WTC11 (cell line): Measurements from ENCODE around the gene ZFAND3. TPM values are rescaled to one million over a fixed set of nuclear protein-coding genes. Genes with fewer than 3 reads are reported as not detected.

Source experiments
- ATAC-seq: fragments of 200-7000 bp; cut with Tn5 transposase; 2 replicates; pipeline ENCODE4 v1.10.0; 2021; ENCODE audit warnings: mild to moderate bottlenecking, moderate library complexity
- CTCF ChIA-PET: fragments of 300-600 bp; sonication (Branson Sonifier 250); formaldehyde crosslinking; loops from one replicate; lab custom pipeline; 2021; ENCODE audit warnings: antibody characterized with exemption; lab: Charles Lee
- POLR2A ChIA-PET: fragments of 350-600 bp; sonication (Branson Sonifier 250); formaldehyde crosslinking; loops from one replicate; lab custom pipeline; 2021; ENCODE audit warnings: antibody characterized with exemption; lab: Charles Lee
- DNase-seq: peaks from one replicate; pipeline ENCODE4 v3.0.0; 2021; ENCODE audit warnings: low spot score
- H3K27ac Mint-ChIP-seq: 2 replicates; pipeline ENCODE4 v1.8.0; 2021; ENCODE audit warnings: mixed read lengths
- H3K27me3 Mint-ChIP-seq: 2 replicates; pipeline ENCODE4 v1.8.0; 2021; ENCODE audit warnings: low read depth, mild to moderate bottlenecking, moderate library complexity, mixed read lengths
- H3K36me3 Mint-ChIP-seq: 2 replicates; pipeline ENCODE4 v1.8.0; 2021; ENCODE audit warnings: mixed read lengths
- H3K4me1 Mint-ChIP-seq: 2 replicates; pipeline ENCODE4 v1.8.0; 2022; ENCODE audit warnings: mixed read lengths
- H3K4me3 Mint-ChIP-seq: 2 replicates; pipeline ENCODE4 v1.8.0; 2021; ENCODE audit warnings: mild to moderate bottlenecking, moderate library complexity, mixed read lengths
- H3K9me3 Mint-ChIP-seq: 2 replicates; pipeline ENCODE4 v1.8.0; 2021; ENCODE audit warnings: mixed read lengths
- AFF4 ChIP-seq: sonication (generic); formaldehyde crosslinking; IDR thresholded peaks from 2 replicates; pipeline ENCODE4 v1.8.1; 2023; ENCODE audit warnings: mild to moderate bottlenecking, missing genetic modification reagents, borderline replicate concordance
- CBFB ChIP-seq: sonication (generic); formaldehyde crosslinking; IDR thresholded peaks from 2 replicates; pipeline ENCODE4 v1.8.1; 2022; ENCODE audit warnings: mild to moderate bottlenecking, low read depth, missing genetic modification reagents
- E2F5 ChIP-seq: sonication (generic); formaldehyde crosslinking; IDR thresholded peaks from 2 replicates; pipeline ENCODE4 v1.8.1; 2022; ENCODE audit warnings: mild to moderate bottlenecking, moderate library complexity, missing genetic modification reagents
- FOXP1 ChIP-seq: sonication (generic); formaldehyde crosslinking; IDR thresholded peaks from 2 replicates; pipeline ENCODE4 v1.8.0; 2022; ENCODE audit warnings: missing genetic modification reagents, mild to moderate bottlenecking, moderate library complexity, borderline replicate concordance
- GABPB1 ChIP-seq: sonication (generic); formaldehyde crosslinking; IDR thresholded peaks from 2 replicates; pipeline ENCODE4 v1.8.1; 2023; ENCODE audit warnings: mild to moderate bottlenecking, missing genetic modification reagents
- GTF2I ChIP-seq: fragments of 250-450 bp; sonication (Bioruptor Pico); conservative IDR thresholded peaks from 2 replicates; pipeline ENCODE4 v1.4.0; 2021; ENCODE audit warnings: mild to moderate bottlenecking
- IRF1 ChIP-seq: sonication (generic); formaldehyde crosslinking; IDR thresholded peaks from 2 replicates; pipeline ENCODE4 v1.8.0; 2023; ENCODE audit warnings: missing genetic modification reagents
- NR1H2 ChIP-seq: sonication (generic); formaldehyde crosslinking; IDR thresholded peaks from 2 replicates; pipeline ENCODE4 v1.9.0; 2021; ENCODE audit warnings: mild to moderate bottlenecking, moderate library complexity, missing genetic modification reagents
- NR3C1 ChIP-seq: sonication (generic); formaldehyde crosslinking; conservative IDR thresholded peaks from 2 replicates; pipeline ENCODE4 v1.8.1; 2023; ENCODE audit warnings: low read depth, mild to moderate bottlenecking, missing genetic modification reagents
- RELA ChIP-seq: sonication (generic); formaldehyde crosslinking; IDR thresholded peaks from 2 replicates; pipeline ENCODE4 v1.8.1; 2022; ENCODE audit warnings: missing genetic modification reagents, mild to moderate bottlenecking, borderline replicate concordance
- SOX15 ChIP-seq: fragments of 250-450 bp; sonication (Bioruptor Pico); IDR thresholded peaks from 2 replicates; pipeline ENCODE4 v1.9.0; 2021; ENCODE audit warnings: mild to moderate bottlenecking
- ZNF232 ChIP-seq: sonication (generic); formaldehyde crosslinking; IDR thresholded peaks from 2 replicates; pipeline ENCODE4 v1.8.0; 2022; ENCODE audit warnings: mild to moderate bottlenecking, missing genetic modification reagents
- ZNF263 ChIP-seq: sonication (generic); formaldehyde crosslinking; IDR thresholded peaks from 2 replicates; pipeline ENCODE4 v1.8.1; 2022; ENCODE audit warnings: low read depth, mild to moderate bottlenecking, moderate library complexity, missing genetic modification reagents
- ZNF317 ChIP-seq: sonication (generic); formaldehyde crosslinking; IDR thresholded peaks from 2 replicates; pipeline ENCODE4 v1.8.1; 2023; ENCODE audit warnings: low read depth, mild to moderate bottlenecking, moderate library complexity, missing genetic modification reagents, borderline replicate concordance
- ZNF396 ChIP-seq: fragments of 250-450 bp; sonication (Bioruptor Pico); IDR thresholded peaks from 2 replicates; pipeline ENCODE4 v1.8.0; 2021; ENCODE audit warnings: mild to moderate bottlenecking, moderate library complexity, borderline replicate concordance
- total RNA-seq: library from RNA; stranded (reverse); gene quantifications from 3 replicates; pipeline ENCODE4 v1.2.3, GENCODE V29; 2021
- TF ChIP-seq, protein P1 (sequence below): fragments of 250-450 bp; sonication (Bioruptor Pico); IDR thresholded peaks from 2 replicates; pipeline ENCODE4 v1.9.0; 2021; ENCODE audit warnings: moderate library complexity, mild to moderate bottlenecking, inconsistent platforms, borderline replicate concordance
- TF ChIP-seq, protein P2 (sequence below): sonication (generic); formaldehyde crosslinking; IDR thresholded peaks from 2 replicates; pipeline ENCODE4 v1.8.1; 2022; ENCODE audit warnings: low read depth, mild to moderate bottlenecking, moderate library complexity, missing genetic modification reagents, borderline replicate concordance

The ZFAND3 gene
- total RNA-seq, 1 experiment from 2014 or later = 50.3 TPM

- ChIA-PET CTCF (no interaction called here), POLR2A (no interaction called here)
- H3K4me3 Mint-ChIP-seq = no peak overlapping the region
- peak; percentile 89 for TF ChIP-seq GABPB1 (CRISPR knock-in tag)
- TF ChIP-seq CBFB (CRISPR knock-in tag) = no peak
- TF ChIP-seq SOX15 (CRISPR knock-in tag) = no peak
- TF ChIP-seq FOXP1 (CRISPR knock-in tag) = no peak
- TF ChIP-seq, protein P1, sequence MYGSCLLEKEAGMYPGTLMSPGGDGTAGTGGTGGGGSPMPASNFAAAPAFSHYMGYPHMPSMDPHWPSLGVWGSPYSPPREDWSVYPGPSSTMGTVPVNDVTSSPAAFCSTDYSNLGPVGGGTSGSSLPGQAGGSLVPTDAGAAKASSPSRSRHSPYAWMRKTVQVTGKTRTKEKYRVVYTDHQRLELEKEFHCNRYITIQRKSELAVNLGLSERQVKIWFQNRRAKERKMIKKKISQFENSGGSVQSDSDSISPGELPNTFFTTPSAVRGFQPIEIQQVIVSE (CRISPR knock-in tag) = no peak
- TF ChIP-seq NR3C1 (CRISPR knock-in tag) = no peak
- TF ChIP-seq, all 79 proteins: peak for 1
- H3K36me3 Mint-ChIP-seq = peaks cover 14% of the 10 kb centered on the region
- H3K27ac Mint-ChIP-seq = no peak overlapping the region
- H3K9me3 Mint-ChIP-seq = peaks cover 18% of the 10 kb centered on the region
- H3K4me1 Mint-ChIP-seq = peaks cover 9% of the 10 kb centered on the region
- DNase-seq (no peak), ATAC-seq (no peak)
- no peaks in the 10 kb centered on the region for H3K27me3 Mint-ChIP-seq
These were observed 153.6 kb downstream of the ZFAND3 start for GRCh38 chr6:37972994-37973757.

GRCh38 chr6:37974381-37974780 is 154.9 kb downstream of the ZFAND3 start:
- H3K9me3 Mint-ChIP-seq = peaks cover 18% of the 10 kb centered on the region
- CTCF ChIA-PET = interaction anchor here (1.1 kb wide), 1 partner anchor 72 kb away, joined by 4 read pairs; no protein-coding TSS in a partner anchor
- no peaks in the 10 kb centered on the region for H3K27me3 Mint-ChIP-seq
- DNase-seq (no peak), ATAC-seq (no peak)
- H3K27ac Mint-ChIP-seq = no peak overlapping the region
- peaks cover 14% of the 10 kb centered on the region for H3K36me3 Mint-ChIP-seq
- POLR2A ChIA-PET = no interaction called here
- H3K4me1 Mint-ChIP-seq = peaks cover 14% of the 10 kb centered on the region
- no peak overlapping the region for H3K4me3 Mint-ChIP-seq
- TF ChIP-seq RELA (CRISPR knock-in tag) = no peak
- TF ChIP-seq GTF2I = no peak
- no peak for TF ChIP-seq AFF4 (CRISPR knock-in tag)
- no peak for TF ChIP-seq ZNF263 (CRISPR knock-in tag)
- TF ChIP-seq NR1H2 (CRISPR knock-in tag) = no peak
- TF ChIP-seq, protein P2, sequence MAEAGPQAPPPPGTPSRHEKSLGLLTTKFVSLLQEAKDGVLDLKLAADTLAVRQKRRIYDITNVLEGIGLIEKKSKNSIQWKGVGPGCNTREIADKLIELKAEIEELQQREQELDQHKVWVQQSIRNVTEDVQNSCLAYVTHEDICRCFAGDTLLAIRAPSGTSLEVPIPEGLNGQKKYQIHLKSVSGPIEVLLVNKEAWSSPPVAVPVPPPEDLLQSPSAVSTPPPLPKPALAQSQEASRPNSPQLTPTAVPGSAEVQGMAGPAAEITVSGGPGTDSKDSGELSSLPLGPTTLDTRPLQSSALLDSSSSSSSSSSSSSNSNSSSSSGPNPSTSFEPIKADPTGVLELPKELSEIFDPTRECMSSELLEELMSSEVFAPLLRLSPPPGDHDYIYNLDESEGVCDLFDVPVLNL (CRISPR knock-in tag) = no peak
- no peak for TF ChIP-seq ZNF396 (CRISPR knock-in tag)
- TF ChIP-seq ZNF232 (CRISPR knock-in tag) = no peak
- TF ChIP-seq ZNF317 (CRISPR knock-in tag) = no peak
- no peak for TF ChIP-seq E2F5
- TF ChIP-seq IRF1 (CRISPR knock-in tag) = no peak
- TF ChIP-seq, all 79 proteins: peak for 0
